ENCODE measurements around the gene PTMA. TPM values are rescaled to one million over a fixed set of nuclear protein-coding genes. Genes with fewer than 3 reads are reported as not detected.

The PTMA gene
- total RNA-seq, 1 experiment from 2014 or later = 2,164 TPM

- TF ChIP-seq RELA (CRISPR knock-in tag; IDR thresholded peaks at IDR 0.05; ENCODE audit: borderline replicate concordance) = peak; percentile 45; the same call in 1 of the 2 replicates
- peak; percentile 98 for TF ChIP-seq ZNF232 (CRISPR knock-in tag; IDR thresholded peaks at IDR 0.05)
- 0 out of 2 replicates have a peak, but pooled peaks have one; percentile 15 for TF ChIP-seq NFYB (CRISPR knock-in tag; conservative IDR thresholded peaks at IDR 0.05; ENCODE audit: low read depth)
- TF ChIP-seq, protein P1, sequence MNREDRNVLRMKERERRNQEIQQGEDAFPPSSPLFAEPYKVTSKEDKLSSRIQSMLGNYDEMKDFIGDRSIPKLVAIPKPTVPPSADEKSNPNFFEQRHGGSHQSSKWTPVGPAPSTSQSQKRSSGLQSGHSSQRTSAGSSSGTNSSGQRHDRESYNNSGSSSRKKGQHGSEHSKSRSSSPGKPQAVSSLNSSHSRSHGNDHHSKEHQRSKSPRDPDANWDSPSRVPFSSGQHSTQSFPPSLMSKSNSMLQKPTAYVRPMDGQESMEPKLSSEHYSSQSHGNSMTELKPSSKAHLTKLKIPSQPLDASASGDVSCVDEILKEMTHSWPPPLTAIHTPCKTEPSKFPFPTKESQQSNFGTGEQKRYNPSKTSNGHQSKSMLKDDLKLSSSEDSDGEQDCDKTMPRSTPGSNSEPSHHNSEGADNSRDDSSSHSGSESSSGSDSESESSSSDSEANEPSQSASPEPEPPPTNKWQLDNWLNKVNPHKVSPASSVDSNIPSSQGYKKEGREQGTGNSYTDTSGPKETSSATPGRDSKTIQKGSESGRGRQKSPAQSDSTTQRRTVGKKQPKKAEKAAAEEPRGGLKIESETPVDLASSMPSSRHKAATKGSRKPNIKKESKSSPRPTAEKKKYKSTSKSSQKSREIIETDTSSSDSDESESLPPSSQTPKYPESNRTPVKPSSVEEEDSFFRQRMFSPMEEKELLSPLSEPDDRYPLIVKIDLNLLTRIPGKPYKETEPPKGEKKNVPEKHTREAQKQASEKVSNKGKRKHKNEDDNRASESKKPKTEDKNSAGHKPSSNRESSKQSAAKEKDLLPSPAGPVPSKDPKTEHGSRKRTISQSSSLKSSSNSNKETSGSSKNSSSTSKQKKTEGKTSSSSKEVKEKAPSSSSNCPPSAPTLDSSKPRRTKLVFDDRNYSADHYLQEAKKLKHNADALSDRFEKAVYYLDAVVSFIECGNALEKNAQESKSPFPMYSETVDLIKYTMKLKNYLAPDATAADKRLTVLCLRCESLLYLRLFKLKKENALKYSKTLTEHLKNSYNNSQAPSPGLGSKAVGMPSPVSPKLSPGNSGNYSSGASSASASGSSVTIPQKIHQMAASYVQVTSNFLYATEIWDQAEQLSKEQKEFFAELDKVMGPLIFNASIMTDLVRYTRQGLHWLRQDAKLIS (CRISPR knock-in tag; IDR thresholded peaks at IDR 0.05; ENCODE audit: borderline replicate concordance) = no peak; the same call in none of the 2 replicates
- no peak for TF ChIP-seq GTF2I (CRISPR knock-in tag; conservative IDR thresholded peaks at IDR 0.05)
- TF ChIP-seq SMAD3 (CRISPR knock-in tag; IDR thresholded peaks at IDR 0.05; ENCODE audit: borderline replicate concordance) = no peak
- peak; percentile 96 for TF ChIP-seq SP1 (CRISPR knock-in tag; conservative IDR thresholded peaks at IDR 0.05)
- TF ChIP-seq PRDM15 (CRISPR knock-in tag; IDR thresholded peaks at IDR 0.05) = peak; percentile 100
- TF ChIP-seq, protein P2, sequence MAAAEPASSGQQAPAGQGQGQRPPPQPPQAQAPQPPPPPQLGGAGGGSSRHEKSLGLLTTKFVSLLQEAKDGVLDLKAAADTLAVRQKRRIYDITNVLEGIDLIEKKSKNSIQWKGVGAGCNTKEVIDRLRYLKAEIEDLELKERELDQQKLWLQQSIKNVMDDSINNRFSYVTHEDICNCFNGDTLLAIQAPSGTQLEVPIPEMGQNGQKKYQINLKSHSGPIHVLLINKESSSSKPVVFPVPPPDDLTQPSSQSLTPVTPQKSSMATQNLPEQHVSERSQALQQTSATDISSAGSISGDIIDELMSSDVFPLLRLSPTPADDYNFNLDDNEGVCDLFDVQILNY (CRISPR knock-in tag; IDR thresholded peaks at IDR 0.05) = peak; percentile 100
- peak; percentile 94 for TF ChIP-seq ZBTB21 (CRISPR knock-in tag; IDR thresholded peaks at IDR 0.05; ENCODE audit: borderline replicate concordance)
- no peak for TF ChIP-seq ZNF396 (CRISPR knock-in tag; IDR thresholded peaks at IDR 0.05; ENCODE audit: borderline replicate concordance)
- TF ChIP-seq ETV6 (CRISPR knock-in tag; IDR thresholded peaks at IDR 0.05) = peak; percentile 96
- TF ChIP-seq FOXP1 (CRISPR knock-in tag; IDR thresholded peaks at IDR 0.05; ENCODE audit: borderline replicate concordance) = peak; percentile 96; the same call in 1 of the 2 replicates
- peak; percentile 84 for TF ChIP-seq TP53 (CRISPR knock-in tag; IDR thresholded peaks at IDR 0.05)
- TF ChIP-seq CTCF (IDR thresholded peaks at IDR 0.05) = no peak
- peak; percentile 96 for TF ChIP-seq KAT7 (CRISPR knock-in tag; IDR thresholded peaks at IDR 0.05; ENCODE audit: borderline replicate concordance)
- TF ChIP-seq PRRX2 (CRISPR knock-in tag; IDR thresholded peaks at IDR 0.05) = peak; percentile 86; the same call in 1 of the 2 replicates
- peak; percentile 88; the same call in 1 of the 2 replicates for TF ChIP-seq NFE2L1 (CRISPR knock-in tag; IDR thresholded peaks at IDR 0.05)
- TF ChIP-seq CBFB (CRISPR knock-in tag; IDR thresholded peaks at IDR 0.05; ENCODE audit: low read depth) = peak; percentile 91; the same call in 1 of the 2 replicates
- 0 out of 2 replicates have a peak, but pooled peaks have one; percentile 21 for TF ChIP-seq EMX1 (CRISPR knock-in tag; IDR thresholded peaks at IDR 0.05)
- no peak for TF ChIP-seq ZNF671 (CRISPR knock-in tag; IDR thresholded peaks at IDR 0.05)
- TF ChIP-seq, protein P3, sequence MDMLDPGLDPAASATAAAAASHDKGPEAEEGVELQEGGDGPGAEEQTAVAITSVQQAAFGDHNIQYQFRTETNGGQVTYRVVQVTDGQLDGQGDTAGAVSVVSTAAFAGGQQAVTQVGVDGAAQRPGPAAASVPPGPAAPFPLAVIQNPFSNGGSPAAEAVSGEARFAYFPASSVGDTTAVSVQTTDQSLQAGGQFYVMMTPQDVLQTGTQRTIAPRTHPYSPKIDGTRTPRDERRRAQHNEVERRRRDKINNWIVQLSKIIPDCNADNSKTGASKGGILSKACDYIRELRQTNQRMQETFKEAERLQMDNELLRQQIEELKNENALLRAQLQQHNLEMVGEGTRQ (CRISPR knock-in tag; IDR thresholded peaks at IDR 0.05) = 0 out of 2 replicates have a peak, but pooled peaks have one; percentile 1
- TF ChIP-seq NR1H2 (CRISPR knock-in tag; IDR thresholded peaks at IDR 0.05) = no peak
- TF ChIP-seq ZNF263 (CRISPR knock-in tag; IDR thresholded peaks at IDR 0.05; ENCODE audit: low read depth) = peak; percentile 72
- peak; percentile 69 for TF ChIP-seq MLX (CRISPR knock-in tag; IDR thresholded peaks at IDR 0.05)
- TF ChIP-seq, protein P4, sequence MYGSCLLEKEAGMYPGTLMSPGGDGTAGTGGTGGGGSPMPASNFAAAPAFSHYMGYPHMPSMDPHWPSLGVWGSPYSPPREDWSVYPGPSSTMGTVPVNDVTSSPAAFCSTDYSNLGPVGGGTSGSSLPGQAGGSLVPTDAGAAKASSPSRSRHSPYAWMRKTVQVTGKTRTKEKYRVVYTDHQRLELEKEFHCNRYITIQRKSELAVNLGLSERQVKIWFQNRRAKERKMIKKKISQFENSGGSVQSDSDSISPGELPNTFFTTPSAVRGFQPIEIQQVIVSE (CRISPR knock-in tag; IDR thresholded peaks at IDR 0.05; ENCODE audit: borderline replicate concordance) = no peak
- no peak for TF ChIP-seq TCF7 (CRISPR knock-in tag; IDR thresholded peaks at IDR 0.05; ENCODE audit: low read depth)
Measured at GRCh38 chr2:231662028-231662810, 46.1 kb upstream of the PTMA start (continued).

All from WTC11 (cell line).